Endodermal cell (in vitro differentiated cells): ENCODE results near the gene DMPK. TPM values are rescaled to one million over a fixed set of nuclear protein-coding genes. Genes with fewer than 3 reads are reported as not detected.

Source experiments
- DNase-seq: peaks from one replicate; pipeline ENCODE4 v3.0.0-alpha.2; 2017
- H3K27ac ChIP-seq: 2 replicates; pipeline ENCODE4 v1.5.1; 2013; ENCODE audit warnings: mild to moderate bottlenecking, low read depth, low read length, moderate library complexity
- H3K27me3 ChIP-seq: 2 replicates; pipeline ENCODE4 v1.6.1; 2013; ENCODE audit warnings: mild to moderate bottlenecking, low read length, moderate library complexity; ENCODE audit not compliant: insufficient read depth, control insufficient read depth, poor library complexity, severe bottlenecking
- H3K36me3 ChIP-seq: 2 replicates; pipeline ENCODE4 v1.7.0; 2013; ENCODE audit warnings: mild to moderate bottlenecking, low read length, moderate library complexity; ENCODE audit not compliant: control insufficient read depth, insufficient read depth
- H3K4me1 ChIP-seq: one replicate; pipeline ENCODE4 v1.7.0; 2013; ENCODE audit warnings: low read length; ENCODE audit not compliant: control insufficient read depth, insufficient read depth
- H3K4me3 ChIP-seq: 2 replicates; pipeline ENCODE4 v1.5.1; 2013; ENCODE audit warnings: mild to moderate bottlenecking, low read length, moderate library complexity
- H3K9ac ChIP-seq: 2 replicates; pipeline ENCODE4 v1.6.1; 2013; ENCODE audit warnings: mild to moderate bottlenecking, low read length, moderate library complexity; ENCODE audit not compliant: poor library complexity, severe bottlenecking; ENCODE audit errors: extremely low read depth
- H3K9me3 ChIP-seq: 2 replicates; pipeline ENCODE4 v1.6.1; 2013; ENCODE audit warnings: mild to moderate bottlenecking, low read length, moderate library complexity; ENCODE audit not compliant: control insufficient read depth
- H3K27ac Mint-ChIP-seq: 2 replicates; pipeline ENCODE4 v1.8.0; 2020; ENCODE audit warnings: mixed read lengths
- H3K27me3 Mint-ChIP-seq: 2 replicates; pipeline ENCODE4 v1.8.0; 2021; ENCODE audit warnings: mild to moderate bottlenecking, mixed read lengths; ENCODE audit not compliant: insufficient read depth
- H3K36me3 Mint-ChIP-seq: 2 replicates; pipeline ENCODE4 v1.8.0; 2020; ENCODE audit warnings: low read depth, mixed read lengths
- H3K4me1 Mint-ChIP-seq: 2 replicates; pipeline ENCODE4 v1.8.0; 2020; ENCODE audit warnings: mixed read lengths
- H3K4me3 Mint-ChIP-seq: 2 replicates; pipeline ENCODE4 v1.8.0; 2020; ENCODE audit warnings: mild to moderate bottlenecking, moderate library complexity, mixed read lengths
- H3K9me3 Mint-ChIP-seq: 2 replicates; pipeline ENCODE4 v1.8.0; 2020; ENCODE audit warnings: mild to moderate bottlenecking, mixed read lengths
- WGBS, 2 experiments: methylation state at CpG; one replicate each; pipeline versions ENCODE4 v1.1.5 to v1.1.7; 2013; ENCODE audit warnings: missing lambda C conversion rate in 2 of 2, mixed read lengths in 1 of 2; ENCODE audit not compliant: insufficient coverage in 1 of 2, insufficient read length in 1 of 2; 5-methylcytosine and 5-hydroxymethylcytosine counted together
- long read RNA-seq, 4 experiments: library from polyadenylated mRNA in 2 of 4; library from RNA in 1 of 4; library from capped mRNA in 1 of 4; stranded (forward) in 3 of 4; unstranded in 1 of 4; transcript quantifications; one replicate each; pipeline ENCODE4 v2.0.0, GENCODE V29; 2020 to 2021; ENCODE audit warnings: inconsistent platforms in 1 of 4
- polyA plus RNA-seq, 2 experiments: library from polyadenylated mRNA; stranded (reverse); fragments of 50-300 nt; gene quantifications; one replicate each; pipeline ENCODE4 v1.2.3, GENCODE V29; 2013
- total RNA-seq, 2 donors: library from RNA; stranded (reverse); fragmentation: NEBNext Ultra II Directional in 1 of 2; extraction: Animal tissue kit (Norgen Biotek cat#: 25700) in 1 of 2; gene quantifications; 2 replicates in 1 of 2; 3 replicates in 1 of 2; pipeline ENCODE4 v1.2.1, GENCODE V29; 2021
- TF ChIP-seq, protein P1 (sequence below): fragments of 200-600 bp; sonication (generic); conservative IDR thresholded peaks from 2 replicates; pipeline ENCODE4 v1.5.0; 2021; ENCODE audit warnings: antibody characterized with exemption, mild to moderate bottlenecking

DMPK gene, protein sequence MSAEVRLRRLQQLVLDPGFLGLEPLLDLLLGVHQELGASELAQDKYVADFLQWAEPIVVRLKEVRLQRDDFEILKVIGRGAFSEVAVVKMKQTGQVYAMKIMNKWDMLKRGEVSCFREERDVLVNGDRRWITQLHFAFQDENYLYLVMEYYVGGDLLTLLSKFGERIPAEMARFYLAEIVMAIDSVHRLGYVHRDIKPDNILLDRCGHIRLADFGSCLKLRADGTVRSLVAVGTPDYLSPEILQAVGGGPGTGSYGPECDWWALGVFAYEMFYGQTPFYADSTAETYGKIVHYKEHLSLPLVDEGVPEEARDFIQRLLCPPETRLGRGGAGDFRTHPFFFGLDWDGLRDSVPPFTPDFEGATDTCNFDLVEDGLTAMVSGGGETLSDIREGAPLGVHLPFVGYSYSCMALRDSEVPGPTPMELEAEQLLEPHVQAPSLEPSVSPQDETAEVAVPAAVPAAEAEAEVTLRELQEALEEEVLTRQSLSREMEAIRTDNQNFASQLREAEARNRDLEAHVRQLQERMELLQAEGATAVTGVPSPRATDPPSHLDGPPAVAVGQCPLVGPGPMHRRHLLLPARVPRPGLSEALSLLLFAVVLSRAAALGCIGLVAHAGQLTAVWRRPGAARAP
- 10 to 100 TPM; 58.8 to 75.9 TPM for total RNA-seq
- 50.5 TPM for polyA plus RNA-seq (2013, experiment 1 of 2)
- 46.7 TPM for polyA plus RNA-seq (2013, experiment 2 of 2)
- long read RNA-seq, experiment 1, partial matches to known transcripts, result 5 of 12 reads
- long read RNA-seq, experiment 1, other reads (novel, unspliced or antisense), result 6 of 12 reads
- long read RNA-seq, experiment 2, partial matches to known transcripts, result 14 of 34 reads
- long read RNA-seq, experiment 2, other reads (novel, unspliced or antisense), result 17 of 34 reads
- long read RNA-seq, experiment 3, partial matches to known transcripts, result 6 of 16 reads
- long read RNA-seq, experiment 3, other reads (novel, unspliced or antisense), result 7 of 16 reads
- long read RNA-seq, experiment 4, partial matches to known transcripts, result 0 of 1 reads
- long read RNA-seq, experiment 4, other reads (novel, unspliced or antisense), result 1 of 1 reads

DNA sequence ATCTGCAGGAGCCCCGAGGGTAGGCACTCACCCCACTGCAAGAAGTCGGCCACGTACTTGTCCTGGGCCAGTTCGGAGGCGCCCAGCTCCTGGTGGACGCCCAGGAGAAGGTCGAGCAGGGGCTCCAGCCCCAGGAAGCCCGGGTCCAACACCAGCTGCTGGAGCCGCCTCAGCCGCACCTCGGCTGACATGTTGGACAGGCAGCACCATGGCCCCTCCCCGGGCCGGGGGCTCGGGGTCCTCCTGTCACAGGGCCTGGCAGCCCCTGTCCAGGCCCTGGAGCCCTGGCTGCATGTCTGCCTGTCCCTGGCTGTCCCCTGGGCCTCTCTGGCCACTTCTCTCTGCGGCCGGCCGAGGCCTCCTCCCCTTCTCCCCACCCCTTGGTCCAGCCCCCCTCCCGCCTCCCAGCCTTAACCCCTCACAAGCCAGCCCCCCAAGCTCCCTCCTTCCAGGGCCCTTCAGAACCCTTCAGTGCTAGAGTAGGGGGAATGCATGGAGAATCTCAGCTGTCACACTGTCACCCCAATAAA is at the start of gene DMPK:
TSS of gene DMPK (minus strand) at position 329 of the 530 bp plus-strand sequence. CDS start at position 191, 138 bp downstream.
- H3K27ac ChIP-seq, result peak within 1 kb of the TSS; percentile 1
- no peaks in the 10 kb centered on the region for H3K27me3 ChIP-seq
- peaks cover 6% of the 10 kb centered on the region for H3K27me3 Mint-ChIP-seq
- peaks cover 18% of the 10 kb centered on the region for H3K36me3 ChIP-seq
- TF ChIP-seq, protein P1, sequence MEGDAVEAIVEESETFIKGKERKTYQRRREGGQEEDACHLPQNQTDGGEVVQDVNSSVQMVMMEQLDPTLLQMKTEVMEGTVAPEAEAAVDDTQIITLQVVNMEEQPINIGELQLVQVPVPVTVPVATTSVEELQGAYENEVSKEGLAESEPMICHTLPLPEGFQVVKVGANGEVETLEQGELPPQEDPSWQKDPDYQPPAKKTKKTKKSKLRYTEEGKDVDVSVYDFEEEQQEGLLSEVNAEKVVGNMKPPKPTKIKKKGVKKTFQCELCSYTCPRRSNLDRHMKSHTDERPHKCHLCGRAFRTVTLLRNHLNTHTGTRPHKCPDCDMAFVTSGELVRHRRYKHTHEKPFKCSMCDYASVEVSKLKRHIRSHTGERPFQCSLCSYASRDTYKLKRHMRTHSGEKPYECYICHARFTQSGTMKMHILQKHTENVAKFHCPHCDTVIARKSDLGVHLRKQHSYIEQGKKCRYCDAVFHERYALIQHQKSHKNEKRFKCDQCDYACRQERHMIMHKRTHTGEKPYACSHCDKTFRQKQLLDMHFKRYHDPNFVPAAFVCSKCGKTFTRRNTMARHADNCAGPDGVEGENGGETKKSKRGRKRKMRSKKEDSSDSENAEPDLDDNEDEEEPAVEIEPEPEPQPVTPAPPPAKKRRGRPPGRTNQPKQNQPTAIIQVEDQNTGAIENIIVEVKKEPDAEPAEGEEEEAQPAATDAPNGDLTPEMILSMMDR, result no peak
- no peak for DNase-seq
- H3K36me3 Mint-ChIP-seq, result peaks cover 30% of the 10 kb centered on the region
- no peaks in the 10 kb centered on the region for H3K9me3 Mint-ChIP-seq
- peaks cover 11% of the 10 kb centered on the region for H3K4me1 ChIP-seq
- WGBS, 2 experiments, result 72 to 78% methylated on average over 4 to 17 of the region's 18 CpGs
- H3K9me3 ChIP-seq, result no peaks in the 10 kb centered on the region
- no peak within 1 kb of the TSS for H3K4me3 ChIP-seq
- no peak within 1 kb of the TSS for H3K9ac ChIP-seq
- H3K4me3 Mint-ChIP-seq, result no peak within 1 kb of the TSS
- no peak within 1 kb of the TSS for H3K27ac Mint-ChIP-seq
- H3K4me1 Mint-ChIP-seq, result peaks cover 9% of the 10 kb centered on the region

DNA sequence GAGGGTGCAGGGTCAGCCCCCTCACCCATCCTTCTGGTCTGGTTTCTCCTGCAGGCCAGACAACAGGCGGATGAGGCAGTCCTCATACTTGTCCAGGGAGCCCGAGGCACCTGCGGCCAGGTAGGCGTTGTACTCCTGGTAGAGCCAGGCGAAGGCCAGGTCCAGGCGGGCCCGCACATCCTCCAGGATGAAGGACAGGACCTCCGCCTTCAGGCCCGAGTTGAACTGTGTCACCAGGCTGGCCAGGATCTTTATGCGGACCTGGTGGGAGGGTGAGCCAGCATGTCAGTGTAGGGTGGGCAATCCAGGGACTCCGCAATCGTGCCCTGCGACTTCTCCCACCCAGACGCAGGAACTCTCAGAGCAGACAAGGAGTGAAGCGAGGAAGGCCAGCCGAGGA is 46.7 kb upstream of the DMPK start:
- no peaks in the 10 kb centered on the region for H3K9me3 Mint-ChIP-seq
- no peak for DNase-seq
- TF ChIP-seq, protein P1, result no peak
- H3K36me3 ChIP-seq, result peaks cover 90% of the 10 kb centered on the region
- H3K27ac Mint-ChIP-seq, result no peak overlapping the region
- no peak overlapping the region for H3K27ac ChIP-seq
- H3K4me1 ChIP-seq, result no peaks in the 10 kb centered on the region
- H3K4me1 Mint-ChIP-seq, result no peaks in the 10 kb centered on the region
- H3K9me3 ChIP-seq, result no peaks in the 10 kb centered on the region
- H3K4me3 ChIP-seq, result no peak overlapping the region
- H3K9ac ChIP-seq, result no peak overlapping the region
- H3K27me3 ChIP-seq, result no peaks in the 10 kb centered on the region
- H3K36me3 Mint-ChIP-seq, result peaks cover 77% of the 10 kb centered on the region
- no peaks in the 10 kb centered on the region for H3K27me3 Mint-ChIP-seq
- 97 to 100% methylated on average over 13 to 16 of the region's 16 CpGs for WGBS, 2 experiments
- no peak overlapping the region for H3K4me3 Mint-ChIP-seq

DNA sequence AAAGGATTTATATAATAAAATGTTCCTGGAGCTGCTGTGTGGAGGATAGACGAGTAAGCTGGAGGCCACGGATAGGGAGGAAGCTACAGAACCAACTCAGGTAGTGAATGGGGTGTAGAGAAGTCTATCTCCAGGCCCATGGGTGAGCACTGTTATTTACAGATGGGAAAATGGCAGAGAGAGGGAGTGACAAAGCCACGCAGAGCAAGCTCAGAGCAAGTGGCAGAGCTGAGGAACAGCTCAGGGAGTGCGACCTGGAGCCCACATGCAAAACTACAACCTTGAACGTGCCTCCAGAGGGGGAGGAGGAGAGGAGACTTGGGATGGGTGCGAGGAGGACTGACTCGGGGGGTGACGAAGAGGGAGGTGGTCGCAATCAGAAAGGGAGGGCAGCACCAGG is 46.2 kb upstream of the DMPK start:
- Histone ChIP-seq H3K9me3 (no peaks in the 10 kb centered on the region), H3K4me1 (no peaks in the 10 kb centered on the region), H3K9ac (no peak overlapping the region), H3K36me3 (peaks cover 89% of the 10 kb centered on the region), H3K27me3 (no peaks in the 10 kb centered on the region), H3K27ac (no peak overlapping the region), H3K4me3 (no peak overlapping the region)
- Mint-ChIP-seq H3K36me3 (peaks cover 79% of the 10 kb centered on the region), H3K4me3 (no peak overlapping the region), H3K4me1 (no peaks in the 10 kb centered on the region), H3K9me3 (no peaks in the 10 kb centered on the region), H3K27ac (no peak overlapping the region), H3K27me3 (no peaks in the 10 kb centered on the region)
- 95 to 100% methylated on average over 8 to 9 of the region's 9 CpGs for whole genome bisulfite sequencing, 2 experiments
- no peak for DNase-seq
- TF ChIP-seq, protein P1, result no peak
